ENCODE measurements around the gene IL1RL2. TPM values are rescaled to one million over a fixed set of nuclear protein-coding genes. Genes with fewer than 3 reads are reported as not detected.

The IL1RL2 gene
- total and polyA plus RNA-seq, 2 donors (not counting 1 experiment from before 2014, with no cell fraction given): 0.28 to 2.6 TPM

GRCh38 chr2:102256874-102257462 lies 70.1 kb downstream of the IL1RL2 start:
- H3K4me3 ChIP-seq (replicated peaks in 1 of 4; ENCODE audit: control extremely low read depth in 1 of 4, insufficient read depth in 1 of 4, low read depth in 3 of 4, low read length in 4 of 4): no peak overlapping the region
- TF ChIP-seq CTCF (conservative IDR thresholded peaks at IDR 0.05 in 1 of 2, IDR thresholded peaks at IDR 0.05 in 1 of 2; ENCODE audit: low read depth in 1 of 2, low read length in 2 of 2): no peak
- no peak for TF ChIP-seq EZH2 (IDR thresholded peaks at IDR 0.05; ENCODE audit: low read length, missing control alignments)
- peaks cover 5% of the 10 kb centered on the region for H3K4me1 ChIP-seq (ENCODE audit: control insufficient read depth, extremely low read depth, insufficient read depth, low read length)
- no peak overlapping the region for H3K27ac ChIP-seq (ENCODE audit: insufficient read depth, low read length)
- H2AFZ ChIP-seq (ENCODE audit: low read length): no peak overlapping the region
- peaks cover 2% of the 10 kb centered on the region for H3K27me3 ChIP-seq (ENCODE audit: control insufficient read depth, insufficient read depth, low read length)
- no peak for DNase-seq (ENCODE audit: low read depth in 2 of 2)
- no peaks in the 10 kb centered on the region for H3K9me3 ChIP-seq (ENCODE audit: control insufficient read depth, insufficient read depth, low read depth, low read length)
- no peaks in the 10 kb centered on the region for H3K79me2 ChIP-seq (ENCODE audit: control insufficient read depth, insufficient read depth, low read length)
- H3K4me2 ChIP-seq (ENCODE audit: extremely low read depth, insufficient read depth, low read length): no peak overlapping the region
- no peaks in the 10 kb centered on the region for H4K20me1 ChIP-seq (ENCODE audit: control insufficient read depth, extremely low read depth, insufficient read depth, low read length)
- H3K36me3 ChIP-seq (ENCODE audit: control insufficient read depth, insufficient read depth, low read length): no peaks in the 10 kb centered on the region
- H3K9ac ChIP-seq (ENCODE audit: insufficient read depth, low read length): no peak overlapping the region

GRCh38 chr2:102258025-102258385 lies 71.2 kb downstream of the IL1RL2 start:
- H3K9ac ChIP-seq (ENCODE audit: insufficient read depth, low read length): no peak overlapping the region
- H2AFZ ChIP-seq (ENCODE audit: low read length): no peak overlapping the region
- TF ChIP-seq EZH2 (IDR thresholded peaks at IDR 0.05; ENCODE audit: low read length, missing control alignments): no peak
- TF ChIP-seq CTCF (conservative IDR thresholded peaks at IDR 0.05 in 1 of 2, IDR thresholded peaks at IDR 0.05 in 1 of 2; ENCODE audit: low read depth in 1 of 2, low read length in 2 of 2): no peak
- H3K27ac ChIP-seq (ENCODE audit: insufficient read depth, low read length): no peak overlapping the region
- no peaks in the 10 kb centered on the region for H3K79me2 ChIP-seq (ENCODE audit: control insufficient read depth, insufficient read depth, low read length)
- H3K36me3 ChIP-seq (ENCODE audit: control insufficient read depth, insufficient read depth, low read length): no peaks in the 10 kb centered on the region
- H3K4me1 ChIP-seq (ENCODE audit: control insufficient read depth, extremely low read depth, insufficient read depth, low read length): peaks cover 5% of the 10 kb centered on the region
- peaks cover 2% of the 10 kb centered on the region for H3K27me3 ChIP-seq (ENCODE audit: control insufficient read depth, insufficient read depth, low read length)
- H3K4me2 ChIP-seq (ENCODE audit: extremely low read depth, insufficient read depth, low read length): no peak overlapping the region
- no peak for DNase-seq (ENCODE audit: low read depth in 2 of 2)
- no peak overlapping the region for H3K4me3 ChIP-seq (replicated peaks in 1 of 4; ENCODE audit: control extremely low read depth in 1 of 4, insufficient read depth in 1 of 4, low read depth in 3 of 4, low read length in 4 of 4)
- H4K20me1 ChIP-seq (ENCODE audit: control insufficient read depth, extremely low read depth, insufficient read depth, low read length): no peaks in the 10 kb centered on the region
- H3K9me3 ChIP-seq (ENCODE audit: control insufficient read depth, insufficient read depth, low read depth, low read length): no peaks in the 10 kb centered on the region

- H3K4me1 ChIP-seq (ENCODE audit: control insufficient read depth, extremely low read depth, insufficient read depth, low read length): peaks cover 5% of the 10 kb centered on the region
- no peak overlapping the region for H3K4me3 ChIP-seq (replicated peaks in 1 of 4; ENCODE audit: control extremely low read depth in 1 of 4, insufficient read depth in 1 of 4, low read depth in 3 of 4, low read length in 4 of 4)
- H4K20me1 ChIP-seq (ENCODE audit: control insufficient read depth, extremely low read depth, insufficient read depth, low read length): no peaks in the 10 kb centered on the region
- H2AFZ ChIP-seq (ENCODE audit: low read length): no peak overlapping the region
- no peaks in the 10 kb centered on the region for H3K79me2 ChIP-seq (ENCODE audit: control insufficient read depth, insufficient read depth, low read length)
- peaks cover 6% of the 10 kb centered on the region for H3K27me3 ChIP-seq (ENCODE audit: control insufficient read depth, insufficient read depth, low read length)
- no peaks in the 10 kb centered on the region for H3K36me3 ChIP-seq (ENCODE audit: control insufficient read depth, insufficient read depth, low read length)
- no peak for TF ChIP-seq CTCF (conservative IDR thresholded peaks at IDR 0.05 in 1 of 2, IDR thresholded peaks at IDR 0.05 in 1 of 2; ENCODE audit: low read depth in 1 of 2, low read length in 2 of 2)
- TF ChIP-seq EZH2 (IDR thresholded peaks at IDR 0.05; ENCODE audit: low read length, missing control alignments): no peak
- no peak overlapping the region for H3K4me2 ChIP-seq (ENCODE audit: extremely low read depth, insufficient read depth, low read length)
- no peak overlapping the region for H3K27ac ChIP-seq (ENCODE audit: insufficient read depth, low read length)
- DNase-seq (ENCODE audit: low read depth in 2 of 2): peak; percentile 97 to 98
- no peak overlapping the region for H3K9ac ChIP-seq (ENCODE audit: insufficient read depth, low read length)
- no peaks in the 10 kb centered on the region for H3K9me3 ChIP-seq (ENCODE audit: control insufficient read depth, insufficient read depth, low read depth, low read length)
Observed at GRCh38 chr2:102258386-102259074, 71.7 kb downstream of the IL1RL2 start.

All from fibroblast of lung (primary cell).